AG20443 (cell line): ENCODE results near the gene PXDN.

ENCODE experiments used
- DNase-seq: peaks from one replicate; pipeline ENCODE4 v3.0.0; 2012; ENCODE audit warnings: low spot score, mixed read lengths

Gene PXDN

DNA sequence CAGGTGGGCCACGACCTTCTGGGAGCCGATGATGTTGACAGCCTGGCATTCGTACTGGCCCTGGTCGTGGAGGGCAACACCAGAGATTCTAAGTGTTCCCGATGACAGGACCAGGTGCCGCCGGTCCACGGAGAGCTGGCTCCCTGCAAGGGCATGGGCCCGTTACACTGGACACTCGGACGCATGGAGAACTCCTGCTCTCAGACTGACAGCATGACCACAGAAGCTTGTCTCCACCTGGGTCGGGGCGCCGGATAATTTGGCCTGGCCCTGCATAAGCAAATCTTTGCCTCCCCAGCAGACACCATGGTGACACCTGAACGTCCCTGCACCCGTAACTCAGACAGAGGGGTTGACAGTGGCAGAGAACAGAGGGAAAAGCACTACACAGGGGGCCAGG, 80.7 kb downstream of the PXDN start:
- no peak for DNase-seq

DNA sequence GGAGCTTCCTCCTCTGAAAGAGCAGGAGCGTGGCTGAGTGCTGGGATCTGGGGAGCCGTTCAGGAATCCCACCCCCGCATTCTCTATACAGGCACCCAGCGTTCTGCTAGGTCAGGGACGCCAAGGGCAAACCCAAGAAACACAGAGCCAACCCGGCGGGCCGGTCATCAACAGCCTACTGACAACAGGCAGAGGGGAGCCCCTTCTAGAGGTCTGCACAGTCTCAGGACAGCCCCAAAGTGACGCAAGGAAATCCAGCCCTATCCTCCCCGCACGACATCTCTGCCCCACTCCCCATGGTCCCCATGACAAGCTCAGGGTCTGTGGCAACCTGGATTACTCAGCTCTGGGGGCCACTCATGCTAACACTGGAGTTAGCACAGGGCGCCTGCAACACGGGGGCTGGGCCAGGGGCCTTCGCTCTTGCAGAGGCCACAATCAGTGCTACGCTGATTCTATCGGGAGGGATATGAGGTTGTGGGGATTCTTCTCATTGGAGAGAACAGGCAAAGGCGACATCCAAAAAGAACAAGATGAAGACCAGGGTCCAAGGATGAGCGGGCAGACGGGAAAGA, 81.6 kb downstream of the PXDN start:
- DNase-seq, result no peak

GRCh38 chr2:1661891-1662605, 82.3 kb downstream of the PXDN start:
- DNase-seq, result no peak

GRCh38 chr2:1660656-1661640, 83.4 kb downstream of the PXDN start:
- no peak for DNase-seq

- no peak for DNase-seq
These were observed 84.3 kb downstream of the PXDN start for GRCh38 chr2:1659951-1660565.

GRCh38 chr2:1658394-1659151, 85.7 kb downstream of the PXDN start:
- DNase-seq, result no peak

DNA sequence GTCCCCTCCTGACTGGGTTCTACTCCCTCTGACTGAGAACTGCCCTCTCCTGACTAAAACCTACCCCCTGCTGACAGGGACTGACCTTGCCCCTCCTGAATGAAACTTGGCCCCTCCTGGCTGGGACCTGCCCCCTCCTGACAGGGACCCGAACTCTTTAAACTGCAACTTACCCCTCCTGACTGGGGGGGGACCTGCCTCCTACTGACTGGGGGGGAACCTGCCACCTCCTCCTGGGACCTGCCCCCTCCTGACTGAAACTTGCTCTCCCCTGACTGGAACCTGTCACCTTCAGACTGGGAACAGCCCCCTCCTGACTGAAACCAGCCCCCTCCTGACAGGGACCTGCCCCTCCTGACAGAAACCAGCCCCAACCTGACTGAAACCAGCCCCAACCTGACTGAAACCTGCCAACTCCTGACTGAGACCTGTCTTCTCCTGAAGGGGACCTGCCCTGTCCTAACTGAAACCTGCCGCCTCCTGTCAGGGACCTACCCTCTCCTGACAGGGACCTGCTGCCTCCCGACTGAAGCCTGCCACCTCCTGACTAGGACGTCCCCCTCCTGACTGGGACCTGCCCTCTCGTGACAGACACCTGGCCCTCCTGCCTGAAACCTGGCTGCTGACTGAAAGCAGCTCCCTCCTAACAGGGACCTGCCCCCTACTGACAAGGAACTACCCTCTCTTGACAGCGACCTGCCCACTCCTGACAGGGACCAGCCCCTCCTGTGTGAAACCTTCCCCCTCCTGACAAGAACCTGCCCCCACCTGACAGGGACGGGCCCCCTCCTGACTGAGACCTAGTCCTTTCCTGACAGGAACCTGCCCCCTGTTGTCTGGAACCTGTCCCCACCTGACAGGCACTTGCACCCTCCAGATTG, 87.1 kb downstream of the PXDN start:
- DNase-seq, result no peak

GRCh38 chr2:1656326-1656960, 87.9 kb downstream of the PXDN start:
- DNase-seq, result no peak

DNA sequence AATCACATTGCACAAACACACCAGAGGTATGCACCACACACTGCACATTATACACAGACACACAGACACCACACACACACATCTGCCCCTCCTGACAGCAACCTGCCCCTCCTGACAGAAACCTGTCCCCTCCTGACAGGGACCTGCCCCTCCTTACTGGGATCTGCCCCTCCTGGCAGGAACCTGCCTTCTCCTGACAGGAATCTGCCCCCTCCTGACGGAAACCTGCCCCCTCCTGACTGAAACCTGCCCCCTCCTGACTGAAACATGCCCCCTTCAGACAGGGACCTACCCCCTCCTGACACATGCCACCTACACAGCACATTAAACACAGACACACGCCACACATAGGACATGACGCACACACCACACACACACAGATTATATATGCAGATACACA, 88.9 kb downstream of the PXDN start:
- no peak for DNase-seq

GRCh38 chr2:1654696-1655374, 89.5 kb downstream of the PXDN start:
- no peak for DNase-seq

- DNase-seq, result peak; percentile 54
These were observed 90.2 kb downstream of the PXDN start for GRCh38 chr2:1653956-1654695.

DNA sequence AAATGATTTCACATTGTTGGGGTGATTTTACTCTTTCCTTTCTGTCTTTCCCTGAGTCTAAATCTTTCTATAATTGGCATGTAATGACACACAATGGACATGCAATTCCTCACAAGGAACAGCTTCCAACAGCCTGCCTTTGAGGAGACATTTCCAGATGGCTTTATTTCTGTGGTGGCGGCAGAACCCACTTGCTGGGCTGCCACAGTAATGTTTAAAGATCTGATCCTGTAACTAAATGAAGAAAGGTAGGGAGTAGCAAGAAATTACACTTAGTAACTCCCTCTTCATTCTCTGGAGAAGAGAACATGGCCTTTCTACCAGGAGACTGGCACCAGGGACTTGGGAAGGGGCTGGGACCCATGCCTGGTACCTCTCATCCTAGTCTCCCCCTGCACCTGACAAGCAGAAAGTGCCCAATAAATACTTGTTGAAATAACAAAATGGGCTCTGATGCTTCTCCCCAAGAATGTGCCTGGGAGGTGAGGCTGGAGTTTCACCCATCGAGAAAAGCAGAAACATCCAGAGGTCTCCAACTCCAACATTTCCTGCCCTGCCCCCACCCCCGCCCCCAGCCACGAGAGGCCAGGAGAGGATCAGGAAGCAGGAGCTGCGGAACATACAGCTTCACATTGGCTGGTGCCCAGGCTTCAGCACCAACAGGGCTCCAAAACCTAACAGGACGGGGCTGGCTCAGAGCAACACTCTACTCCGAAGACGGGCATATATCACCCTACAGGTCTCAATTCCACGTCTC, 92.1 kb downstream of the PXDN start:
- DNase-seq, result no peak

DNA sequence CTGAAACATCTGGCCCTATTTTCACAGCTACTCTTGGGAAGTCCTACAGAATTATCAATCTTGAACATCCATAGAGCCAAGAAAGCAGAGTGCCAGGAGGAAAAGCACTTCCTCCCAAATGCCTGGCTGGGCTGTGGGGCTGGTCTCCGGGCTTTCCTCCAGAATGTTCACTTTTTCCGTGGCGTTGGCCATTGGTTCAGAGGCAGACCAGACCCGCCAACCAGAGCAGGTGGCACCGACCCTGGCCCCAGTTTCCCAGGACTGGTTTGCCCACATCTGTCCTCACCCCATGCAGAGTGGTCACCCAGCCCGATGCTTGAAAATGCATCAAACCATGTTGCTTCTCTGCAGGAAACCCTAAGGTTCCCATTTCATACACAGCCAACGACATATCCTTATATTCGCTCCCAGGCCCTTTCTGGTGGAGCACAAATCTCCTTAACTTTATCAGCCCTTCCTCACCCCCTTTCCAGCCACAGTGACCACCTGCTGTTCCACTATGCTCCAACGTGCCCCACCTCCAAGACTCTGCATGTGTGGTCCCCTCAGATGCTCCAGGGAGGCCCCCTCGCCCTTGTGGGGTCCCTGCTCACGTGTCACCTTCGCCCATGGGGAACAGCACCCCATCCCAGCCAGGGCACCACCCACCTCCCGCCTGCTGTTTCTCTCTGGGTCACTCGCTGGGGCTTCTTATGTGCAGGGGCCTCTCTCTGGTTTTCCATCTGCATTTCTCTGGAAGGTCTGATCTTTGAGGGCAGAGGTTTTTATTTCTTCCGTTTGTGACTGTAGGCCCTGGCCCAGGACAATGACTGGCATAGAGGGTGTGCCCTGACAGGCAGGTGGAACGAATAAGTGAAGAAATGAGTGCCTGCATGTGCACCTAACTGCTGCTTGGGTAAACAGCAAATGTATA, 92.9 kb downstream of the PXDN start:
- DNase-seq, result no peak

GRCh38 chr2:1650085-1650872, 94.0 kb downstream of the PXDN start:
- no peak for DNase-seq

DNA sequence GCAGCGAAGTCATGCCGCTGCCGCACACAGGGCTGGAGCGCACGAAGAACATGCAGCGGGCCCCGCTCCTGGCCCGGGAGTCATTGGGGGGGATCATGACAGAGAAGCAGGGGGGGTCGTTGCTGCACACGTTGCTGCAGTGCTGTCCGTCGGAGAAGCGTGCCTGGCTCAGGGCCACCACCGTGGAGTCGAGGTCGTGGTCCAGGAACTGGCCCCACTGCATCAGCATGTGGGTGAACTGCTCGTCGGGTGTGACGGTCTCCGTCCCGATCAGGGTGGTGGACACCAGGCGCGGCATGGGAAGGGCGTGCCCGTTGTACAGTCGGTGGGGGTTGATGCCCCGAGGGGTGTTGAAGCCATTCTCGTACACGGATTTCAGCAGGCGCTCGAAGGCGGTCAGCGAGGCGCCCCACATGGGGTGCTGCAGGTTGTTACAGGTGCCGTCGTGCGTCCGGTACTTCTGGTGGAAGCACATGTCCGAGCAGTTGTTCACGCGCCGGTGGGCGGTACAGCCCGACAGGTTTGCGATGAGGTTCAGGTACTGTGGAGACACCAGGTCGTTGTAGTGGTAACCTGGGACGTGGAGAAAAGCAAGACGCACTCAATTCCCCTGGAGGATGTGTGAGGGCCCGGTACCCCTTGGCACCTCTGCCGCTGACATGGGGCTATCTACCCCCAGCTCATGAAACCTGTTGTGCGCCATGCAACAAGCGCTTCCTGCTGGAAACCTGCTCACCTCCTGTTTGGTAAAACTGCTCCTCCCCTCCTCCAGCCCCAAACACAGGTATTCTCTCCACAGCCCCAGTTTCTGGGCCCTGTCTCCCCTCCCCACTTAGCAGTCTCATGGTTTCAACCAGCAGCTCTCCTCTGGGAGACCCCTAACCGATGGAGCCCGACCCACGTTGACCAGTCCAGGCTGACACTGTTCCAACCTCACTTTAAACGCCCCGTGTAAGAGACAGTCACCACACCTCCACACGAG, 94.9 kb downstream of the PXDN start:
- no peak for DNase-seq
